Measurements from ENCODE around the gene ZNF462.

- no peak for TF ChIP-seq EP300 (IDR thresholded peaks at IDR 0.05)
- TF ChIP-seq, protein P1, sequence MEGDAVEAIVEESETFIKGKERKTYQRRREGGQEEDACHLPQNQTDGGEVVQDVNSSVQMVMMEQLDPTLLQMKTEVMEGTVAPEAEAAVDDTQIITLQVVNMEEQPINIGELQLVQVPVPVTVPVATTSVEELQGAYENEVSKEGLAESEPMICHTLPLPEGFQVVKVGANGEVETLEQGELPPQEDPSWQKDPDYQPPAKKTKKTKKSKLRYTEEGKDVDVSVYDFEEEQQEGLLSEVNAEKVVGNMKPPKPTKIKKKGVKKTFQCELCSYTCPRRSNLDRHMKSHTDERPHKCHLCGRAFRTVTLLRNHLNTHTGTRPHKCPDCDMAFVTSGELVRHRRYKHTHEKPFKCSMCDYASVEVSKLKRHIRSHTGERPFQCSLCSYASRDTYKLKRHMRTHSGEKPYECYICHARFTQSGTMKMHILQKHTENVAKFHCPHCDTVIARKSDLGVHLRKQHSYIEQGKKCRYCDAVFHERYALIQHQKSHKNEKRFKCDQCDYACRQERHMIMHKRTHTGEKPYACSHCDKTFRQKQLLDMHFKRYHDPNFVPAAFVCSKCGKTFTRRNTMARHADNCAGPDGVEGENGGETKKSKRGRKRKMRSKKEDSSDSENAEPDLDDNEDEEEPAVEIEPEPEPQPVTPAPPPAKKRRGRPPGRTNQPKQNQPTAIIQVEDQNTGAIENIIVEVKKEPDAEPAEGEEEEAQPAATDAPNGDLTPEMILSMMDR (IDR thresholded peaks at IDR 0.05) = no peak
- no peak for TF ChIP-seq EHMT2 (IDR thresholded peaks at IDR 0.05; ENCODE audit: low read depth)
- TF ChIP-seq FOSL2 (IDR thresholded peaks at IDR 0.05) = no peak
- TF ChIP-seq FOSL2 (CRISPR knock-in tag; IDR thresholded peaks at IDR 0.05) = no peak
- TF ChIP-seq, protein P2, sequence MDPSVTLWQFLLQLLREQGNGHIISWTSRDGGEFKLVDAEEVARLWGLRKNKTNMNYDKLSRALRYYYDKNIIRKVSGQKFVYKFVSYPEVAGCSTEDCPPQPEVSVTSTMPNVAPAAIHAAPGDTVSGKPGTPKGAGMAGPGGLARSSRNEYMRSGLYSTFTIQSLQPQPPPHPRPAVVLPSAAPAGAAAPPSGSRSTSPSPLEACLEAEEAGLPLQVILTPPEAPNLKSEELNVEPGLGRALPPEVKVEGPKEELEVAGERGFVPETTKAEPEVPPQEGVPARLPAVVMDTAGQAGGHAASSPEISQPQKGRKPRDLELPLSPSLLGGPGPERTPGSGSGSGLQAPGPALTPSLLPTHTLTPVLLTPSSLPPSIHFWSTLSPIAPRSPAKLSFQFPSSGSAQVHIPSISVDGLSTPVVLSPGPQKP (IDR thresholded peaks at IDR 0.05; ENCODE audit: low read depth, low read length) = no peak
- TF ChIP-seq HOXB13 (CRISPR knock-in tag; IDR thresholded peaks at IDR 0.05; ENCODE audit: low read depth) = no peak
- TF ChIP-seq POLR2A (IDR thresholded peaks at IDR 0.05; ENCODE audit: low read length) = no peak
- TF ChIP-seq EHF (CRISPR knock-in tag; IDR thresholded peaks at IDR 0.05) = no peak
- TF ChIP-seq, protein P3, sequence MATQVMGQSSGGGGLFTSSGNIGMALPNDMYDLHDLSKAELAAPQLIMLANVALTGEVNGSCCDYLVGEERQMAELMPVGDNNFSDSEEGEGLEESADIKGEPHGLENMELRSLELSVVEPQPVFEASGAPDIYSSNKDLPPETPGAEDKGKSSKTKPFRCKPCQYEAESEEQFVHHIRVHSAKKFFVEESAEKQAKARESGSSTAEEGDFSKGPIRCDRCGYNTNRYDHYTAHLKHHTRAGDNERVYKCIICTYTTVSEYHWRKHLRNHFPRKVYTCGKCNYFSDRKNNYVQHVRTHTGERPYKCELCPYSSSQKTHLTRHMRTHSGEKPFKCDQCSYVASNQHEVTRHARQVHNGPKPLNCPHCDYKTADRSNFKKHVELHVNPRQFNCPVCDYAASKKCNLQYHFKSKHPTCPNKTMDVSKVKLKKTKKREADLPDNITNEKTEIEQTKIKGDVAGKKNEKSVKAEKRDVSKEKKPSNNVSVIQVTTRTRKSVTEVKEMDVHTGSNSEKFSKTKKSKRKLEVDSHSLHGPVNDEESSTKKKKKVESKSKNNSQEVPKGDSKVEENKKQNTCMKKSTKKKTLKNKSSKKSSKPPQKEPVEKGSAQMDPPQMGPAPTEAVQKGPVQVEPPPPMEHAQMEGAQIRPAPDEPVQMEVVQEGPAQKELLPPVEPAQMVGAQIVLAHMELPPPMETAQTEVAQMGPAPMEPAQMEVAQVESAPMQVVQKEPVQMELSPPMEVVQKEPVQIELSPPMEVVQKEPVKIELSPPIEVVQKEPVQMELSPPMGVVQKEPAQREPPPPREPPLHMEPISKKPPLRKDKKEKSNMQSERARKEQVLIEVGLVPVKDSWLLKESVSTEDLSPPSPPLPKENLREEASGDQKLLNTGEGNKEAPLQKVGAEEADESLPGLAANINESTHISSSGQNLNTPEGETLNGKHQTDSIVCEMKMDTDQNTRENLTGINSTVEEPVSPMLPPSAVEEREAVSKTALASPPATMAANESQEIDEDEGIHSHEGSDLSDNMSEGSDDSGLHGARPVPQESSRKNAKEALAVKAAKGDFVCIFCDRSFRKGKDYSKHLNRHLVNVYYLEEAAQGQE (IDR thresholded peaks at IDR 0.05) = no peak
Measured at GRCh38 chr9:107008447-107008846, 145.5 kb downstream of the ZNF462 start.
